ENCODE results near the gene PRR7. TPM values are rescaled to one million over a fixed set of nuclear protein-coding genes. Genes with fewer than 3 reads are reported as not detected.

The PRR7 gene
- total RNA-seq, 1 experiment from 2014 or later, result 40.6 TPM

DNA sequence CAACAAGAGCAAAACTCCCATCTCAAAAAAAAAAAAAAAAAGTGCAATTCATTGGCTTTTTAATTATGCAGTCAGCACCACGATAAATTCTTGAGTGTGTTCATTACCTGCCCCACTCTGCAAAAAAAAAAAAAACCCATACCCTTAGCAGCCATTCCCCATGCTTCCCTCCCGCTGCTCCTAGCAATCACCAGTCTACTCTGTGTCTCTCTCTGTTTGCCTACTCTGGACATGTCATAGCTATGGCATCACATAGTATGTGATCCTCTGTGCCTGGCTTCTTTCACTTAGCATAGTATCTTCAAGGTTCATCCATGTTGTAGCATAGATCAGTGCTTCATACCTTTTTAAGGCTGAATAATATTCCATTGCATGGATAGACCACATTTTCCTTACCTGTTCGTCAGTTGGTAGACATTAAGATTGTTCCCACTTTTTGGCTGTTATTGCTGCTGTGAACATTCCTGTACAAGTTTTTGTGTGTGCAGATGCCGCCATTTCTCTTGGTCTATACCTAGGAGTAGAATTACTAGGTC is 7.0 kb upstream of the PRR7 start:
- intact Hi-C loops (cut with micrococcal nuclease), result no loop called here
- Histone ChIP-seq H3F3A (ENCODE audit: low read length, unreplicated experiment) (peaks cover 4% of the 10 kb centered on the region), H4K20me1 (ENCODE audit: low read length) (no peaks in the 10 kb centered on the region), H3K4me1 (ENCODE audit: insufficient read depth, low read length) (no peaks in the 10 kb centered on the region), H3K27me3 (ENCODE audit: low read length) (no peaks in the 10 kb centered on the region), H3K9ac (ENCODE audit: low read length) (no peak overlapping the region), H3K4me3 (ENCODE audit: low read length) (no peak overlapping the region), H3K36me3 (ENCODE audit: low read depth, low read length) (peaks cover 22% of the 10 kb centered on the region), H3K9me3 (ENCODE audit: low read length) (no peaks in the 10 kb centered on the region), H3K79me2 (ENCODE audit: low read length) (peaks cover 9% of the 10 kb centered on the region), H3K4me2 (ENCODE audit: low read length) (no peak overlapping the region), H3K9me2 (replicated peaks; ENCODE audit: low read length) (no peaks in the 10 kb centered on the region), H3K27ac (ENCODE audit: low read length) (no peak overlapping the region), H2AFZ (ENCODE audit: low read length) (no peak overlapping the region)
- no TSS peak for BruUV-seq (replicated peaks)
- ATAC-seq (no peak), DNase-seq (no peak)
- ChIA-PET POLR2A (ENCODE audit: unreplicated experiment) (no interaction called here), CTCF (interaction anchor here (1.1 kb wide), 1 partner anchor 35 kb away, joined by 3 read pairs; no protein-coding TSS in a partner anchor)
- TF ChIP-seq EZH2phosphoT487 (IDR thresholded peaks at IDR 0.05; ENCODE audit: borderline replicate concordance, low read length) (no peak), EZH2 (IDR thresholded peaks at IDR 0.05; ENCODE audit: low read length, unreplicated experiment) (no peak)
- TF ChIP-seq, protein P1, sequence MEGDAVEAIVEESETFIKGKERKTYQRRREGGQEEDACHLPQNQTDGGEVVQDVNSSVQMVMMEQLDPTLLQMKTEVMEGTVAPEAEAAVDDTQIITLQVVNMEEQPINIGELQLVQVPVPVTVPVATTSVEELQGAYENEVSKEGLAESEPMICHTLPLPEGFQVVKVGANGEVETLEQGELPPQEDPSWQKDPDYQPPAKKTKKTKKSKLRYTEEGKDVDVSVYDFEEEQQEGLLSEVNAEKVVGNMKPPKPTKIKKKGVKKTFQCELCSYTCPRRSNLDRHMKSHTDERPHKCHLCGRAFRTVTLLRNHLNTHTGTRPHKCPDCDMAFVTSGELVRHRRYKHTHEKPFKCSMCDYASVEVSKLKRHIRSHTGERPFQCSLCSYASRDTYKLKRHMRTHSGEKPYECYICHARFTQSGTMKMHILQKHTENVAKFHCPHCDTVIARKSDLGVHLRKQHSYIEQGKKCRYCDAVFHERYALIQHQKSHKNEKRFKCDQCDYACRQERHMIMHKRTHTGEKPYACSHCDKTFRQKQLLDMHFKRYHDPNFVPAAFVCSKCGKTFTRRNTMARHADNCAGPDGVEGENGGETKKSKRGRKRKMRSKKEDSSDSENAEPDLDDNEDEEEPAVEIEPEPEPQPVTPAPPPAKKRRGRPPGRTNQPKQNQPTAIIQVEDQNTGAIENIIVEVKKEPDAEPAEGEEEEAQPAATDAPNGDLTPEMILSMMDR (conservative IDR thresholded peaks at IDR 0.05; ENCODE audit: low read depth, low read length), result no peak

DNA sequence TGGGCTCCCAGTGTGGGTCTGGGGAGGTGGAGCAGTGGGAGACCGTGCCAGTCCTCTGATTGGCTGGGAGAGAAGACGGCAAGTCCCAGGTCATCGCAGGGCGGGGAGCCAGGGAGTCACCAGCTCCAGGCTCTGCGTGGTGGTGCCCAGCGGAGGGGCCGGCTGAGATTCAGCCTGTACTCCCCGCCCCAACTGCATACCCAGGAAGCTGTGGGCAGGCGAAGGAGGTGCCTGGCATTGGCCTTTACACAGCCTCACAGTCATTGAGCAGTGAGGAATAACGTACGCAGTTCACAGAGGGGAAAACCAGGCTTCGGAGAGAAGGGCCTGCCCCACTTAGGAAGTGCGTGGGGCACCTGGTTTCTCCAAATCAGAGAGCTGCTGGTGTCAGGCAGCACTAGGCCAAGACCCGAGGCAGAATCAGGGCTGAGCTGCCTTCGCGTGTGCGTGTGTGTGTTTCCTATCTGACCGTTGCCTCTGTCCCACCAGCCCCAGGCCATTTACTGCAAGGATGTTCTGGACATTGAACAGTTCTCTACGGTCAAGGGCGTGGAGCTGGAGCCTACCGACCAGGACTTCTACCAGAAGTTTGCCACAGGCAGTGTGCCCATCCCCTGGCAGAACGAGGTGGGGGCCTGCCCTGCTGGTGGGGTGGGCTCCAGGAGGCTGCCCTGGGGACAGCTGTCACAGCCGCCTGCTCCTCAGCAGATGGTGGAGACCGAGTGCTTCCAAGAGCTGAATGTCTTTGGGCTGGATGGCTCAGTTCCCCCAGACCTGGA is 6.2 kb upstream of the PRR7 start:
- Histone ChIP-seq H3K4me3 (ENCODE audit: low read length) (no peak overlapping the region), H3K36me3 (ENCODE audit: low read depth, low read length) (peaks cover 20% of the 10 kb centered on the region), H3K9me3 (ENCODE audit: low read length) (no peaks in the 10 kb centered on the region), H3K27me3 (ENCODE audit: low read length) (no peaks in the 10 kb centered on the region), H3K27ac (ENCODE audit: low read length) (no peak overlapping the region), H2AFZ (ENCODE audit: low read length) (no peak overlapping the region), H3F3A (ENCODE audit: low read length, unreplicated experiment) (peaks cover 4% of the 10 kb centered on the region), H3K9me2 (replicated peaks; ENCODE audit: low read length) (no peaks in the 10 kb centered on the region), H3K4me1 (ENCODE audit: insufficient read depth, low read length) (no peaks in the 10 kb centered on the region), H3K4me2 (ENCODE audit: low read length) (no peak overlapping the region), H3K79me2 (ENCODE audit: low read length) (peaks cover 17% of the 10 kb centered on the region), H3K9ac (ENCODE audit: low read length) (no peak overlapping the region), H4K20me1 (ENCODE audit: low read length) (no peaks in the 10 kb centered on the region)
- intact Hi-C loops (cut with micrococcal nuclease), result no loop called here
- TF ChIP-seq EZH2 (IDR thresholded peaks at IDR 0.05; ENCODE audit: low read length, unreplicated experiment) (no peak), EZH2phosphoT487 (IDR thresholded peaks at IDR 0.05; ENCODE audit: borderline replicate concordance, low read length) (no peak)
- TF ChIP-seq, protein P1 (conservative IDR thresholded peaks at IDR 0.05; ENCODE audit: low read depth, low read length), result no peak
- DNase-seq (no peak), ATAC-seq (no peak)
- CTCF ChIA-PET, result interaction anchor here (0.6 to 1.1 kb wide), 2 partner anchors 36 to 122 kb away, joined by 3 read pairs; no protein-coding TSS in a partner anchor
- no TSS peak for BruUV-seq (replicated peaks)
- POLR2A ChIA-PET (ENCODE audit: unreplicated experiment), result no interaction called here
